GM12801 (cell line): ENCODE data around the gene OTULINL.

ENCODE experiments used
- TF ChIP-seq, protein P1 (sequence below): IDR thresholded peaks from one replicate; pipeline ENCODE4 v1.5.1; 2011; ENCODE audit warnings: control low read depth; ENCODE audit not compliant: insufficient read length; ENCODE audit errors: extremely low read depth

Gene OTULINL

DNA sequence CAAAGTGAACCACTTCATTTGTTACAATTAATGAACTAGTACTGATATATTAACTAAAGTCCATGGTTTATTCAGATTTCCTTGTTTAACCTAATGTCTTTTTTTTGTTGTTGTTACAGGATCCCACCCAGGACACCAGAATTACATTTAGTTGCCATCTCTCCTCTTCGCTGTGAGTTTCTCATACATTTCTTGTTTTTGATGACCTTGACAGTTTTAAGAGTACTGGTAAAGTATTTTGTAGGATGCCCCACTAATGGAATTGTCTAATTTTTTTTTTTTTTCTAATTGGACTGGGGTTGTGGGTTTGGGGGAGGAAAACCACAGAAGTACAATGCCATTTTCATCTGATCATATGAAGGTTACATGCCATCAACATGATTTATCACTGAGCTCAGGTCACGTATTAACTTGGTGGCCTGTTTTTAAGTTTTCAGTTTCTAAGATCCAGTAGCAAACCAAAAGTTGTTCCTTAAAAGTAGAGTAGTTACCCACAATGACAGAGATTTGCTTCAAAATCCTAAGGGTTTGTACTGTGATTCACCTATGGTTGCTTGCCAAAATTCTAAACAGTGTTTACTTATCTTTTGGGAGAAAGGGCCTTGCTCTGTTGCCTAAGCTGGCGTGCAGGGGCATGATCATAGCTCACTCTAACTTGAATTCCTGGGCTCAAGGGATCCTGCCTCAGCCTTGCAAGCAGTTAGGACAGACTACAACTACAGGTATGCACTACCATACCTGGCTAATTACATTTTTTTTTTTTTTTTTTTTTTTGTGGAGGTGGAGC is 78.4 kb downstream of the OTULINL start:
- TF ChIP-seq, protein P1, sequence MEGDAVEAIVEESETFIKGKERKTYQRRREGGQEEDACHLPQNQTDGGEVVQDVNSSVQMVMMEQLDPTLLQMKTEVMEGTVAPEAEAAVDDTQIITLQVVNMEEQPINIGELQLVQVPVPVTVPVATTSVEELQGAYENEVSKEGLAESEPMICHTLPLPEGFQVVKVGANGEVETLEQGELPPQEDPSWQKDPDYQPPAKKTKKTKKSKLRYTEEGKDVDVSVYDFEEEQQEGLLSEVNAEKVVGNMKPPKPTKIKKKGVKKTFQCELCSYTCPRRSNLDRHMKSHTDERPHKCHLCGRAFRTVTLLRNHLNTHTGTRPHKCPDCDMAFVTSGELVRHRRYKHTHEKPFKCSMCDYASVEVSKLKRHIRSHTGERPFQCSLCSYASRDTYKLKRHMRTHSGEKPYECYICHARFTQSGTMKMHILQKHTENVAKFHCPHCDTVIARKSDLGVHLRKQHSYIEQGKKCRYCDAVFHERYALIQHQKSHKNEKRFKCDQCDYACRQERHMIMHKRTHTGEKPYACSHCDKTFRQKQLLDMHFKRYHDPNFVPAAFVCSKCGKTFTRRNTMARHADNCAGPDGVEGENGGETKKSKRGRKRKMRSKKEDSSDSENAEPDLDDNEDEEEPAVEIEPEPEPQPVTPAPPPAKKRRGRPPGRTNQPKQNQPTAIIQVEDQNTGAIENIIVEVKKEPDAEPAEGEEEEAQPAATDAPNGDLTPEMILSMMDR, result no peak

DNA sequence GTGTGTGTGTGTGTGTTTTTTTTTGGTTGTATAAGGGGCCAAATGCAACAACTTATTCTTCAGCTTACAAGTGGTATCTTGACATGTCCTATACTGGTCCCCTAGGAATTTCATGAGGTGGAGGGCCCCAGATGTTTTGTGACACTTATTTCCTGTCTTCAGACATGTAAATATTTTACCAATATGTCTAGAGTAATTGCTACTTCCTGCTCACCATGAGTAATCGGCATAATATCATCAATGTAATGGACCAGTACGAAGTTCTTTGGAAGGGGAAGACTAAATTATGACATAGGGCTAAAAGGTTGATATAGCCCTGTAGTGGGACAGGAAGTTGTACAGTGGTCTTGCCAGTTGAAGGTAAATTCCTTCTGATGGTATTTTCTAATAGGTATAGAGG is 79.2 kb downstream of the OTULINL start:
- TF ChIP-seq, protein P1, result no peak
